ENCODE results near the gene MSANTD7.
"Not testable (repeated sequence)": the region's sequence is repeated elsewhere in the genome, so short reads cannot be mapped to it uniquely, and the experiment has no call there.

MSANTD7 gene, protein sequence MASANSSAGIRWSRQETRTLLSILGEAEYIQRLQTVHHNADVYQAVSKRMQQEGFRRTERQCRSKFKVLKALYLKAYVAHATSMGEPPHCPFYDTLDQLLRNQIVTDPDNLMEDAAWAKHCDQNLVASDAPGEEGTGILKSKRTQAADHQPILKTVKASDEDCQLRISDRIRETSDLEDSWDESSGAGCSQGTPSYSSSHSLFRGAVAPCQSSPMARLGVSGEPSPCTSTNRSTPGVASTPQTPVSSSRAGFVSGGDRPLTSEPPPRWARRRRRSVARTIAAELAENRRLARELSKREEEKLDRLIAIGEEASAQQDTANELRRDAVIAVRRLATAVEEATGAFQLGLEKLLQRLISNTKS

GRCh38 chr10:14837757-14838581 lies at the start of gene MSANTD7, which contains the start of the genes CDNF and HSPA14:
Gene MSANTD7 (plus strand): TSS chr10:14838306. CDS start chr10:14842285, 3,979 bp downstream.
Gene CDNF (minus strand): TSS chr10:14838037. CDS start chr10:14837946, 91 bp downstream.
Gene HSPA14 (plus strand): TSS chr10:14838306. CDS start chr10:14838403, 97 bp downstream.
- peak; percentile 99 for DNase-seq (ENCODE audit: low read depth, low spot score)

GRCh38 chr10:14798636-14799035 lies 39.5 kb upstream of the MSANTD7 start:
- DNase-seq (ENCODE audit: low read depth, low spot score), result no peak

DNA sequence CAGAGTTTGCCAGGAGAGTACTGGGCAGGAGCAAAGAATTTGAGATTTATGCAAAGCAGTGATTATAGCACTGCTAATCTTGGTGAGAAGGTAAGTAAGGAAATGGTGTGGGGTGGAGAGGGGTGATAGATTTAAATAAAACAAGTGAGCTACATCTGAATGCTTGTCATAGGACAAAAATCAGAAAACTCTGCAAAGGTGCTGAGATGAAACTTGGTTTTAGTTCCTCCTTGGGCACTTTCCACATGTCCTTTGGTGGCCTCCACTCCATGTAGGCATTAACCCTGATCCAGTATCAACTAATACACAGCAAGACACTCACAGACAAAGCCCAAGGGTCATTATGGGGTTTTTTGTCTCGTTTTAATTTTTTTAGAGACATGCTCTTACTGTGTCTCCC lies 37.7 kb upstream of the MSANTD7 start:
- DNase-seq (ENCODE audit: low read depth, low spot score), result no peak

- DNase-seq (ENCODE audit: low read depth, low spot score), result no peak
These were observed 36.4 kb upstream of the MSANTD7 start for GRCh38 chr10:14801723-14802122.

GRCh38 chr10:14803827-14804226 lies 34.3 kb upstream of the MSANTD7 start:
- no peak for DNase-seq (ENCODE audit: low read depth, low spot score)

DNA sequence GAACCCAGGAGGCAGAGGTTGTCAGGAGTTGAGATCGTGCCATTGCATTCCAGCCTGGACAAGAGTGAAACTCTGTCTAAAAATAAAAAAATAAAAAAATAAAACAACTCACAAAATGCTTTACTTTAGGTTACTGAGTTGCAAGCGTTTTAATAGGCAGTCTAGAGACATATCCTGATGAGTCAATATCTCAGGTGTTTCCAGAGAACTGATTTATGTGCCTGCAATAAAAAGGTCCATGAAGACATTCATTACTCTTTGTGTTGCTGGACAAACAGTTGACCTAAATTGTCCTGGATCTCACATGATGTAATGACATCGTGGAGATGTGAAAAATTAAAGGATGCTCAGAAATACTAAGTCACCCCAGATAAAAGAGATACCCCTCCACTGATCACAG lies 31.8 kb upstream of the MSANTD7 start:
- DNase-seq (ENCODE audit: low read depth, low spot score), result no peak

DNA sequence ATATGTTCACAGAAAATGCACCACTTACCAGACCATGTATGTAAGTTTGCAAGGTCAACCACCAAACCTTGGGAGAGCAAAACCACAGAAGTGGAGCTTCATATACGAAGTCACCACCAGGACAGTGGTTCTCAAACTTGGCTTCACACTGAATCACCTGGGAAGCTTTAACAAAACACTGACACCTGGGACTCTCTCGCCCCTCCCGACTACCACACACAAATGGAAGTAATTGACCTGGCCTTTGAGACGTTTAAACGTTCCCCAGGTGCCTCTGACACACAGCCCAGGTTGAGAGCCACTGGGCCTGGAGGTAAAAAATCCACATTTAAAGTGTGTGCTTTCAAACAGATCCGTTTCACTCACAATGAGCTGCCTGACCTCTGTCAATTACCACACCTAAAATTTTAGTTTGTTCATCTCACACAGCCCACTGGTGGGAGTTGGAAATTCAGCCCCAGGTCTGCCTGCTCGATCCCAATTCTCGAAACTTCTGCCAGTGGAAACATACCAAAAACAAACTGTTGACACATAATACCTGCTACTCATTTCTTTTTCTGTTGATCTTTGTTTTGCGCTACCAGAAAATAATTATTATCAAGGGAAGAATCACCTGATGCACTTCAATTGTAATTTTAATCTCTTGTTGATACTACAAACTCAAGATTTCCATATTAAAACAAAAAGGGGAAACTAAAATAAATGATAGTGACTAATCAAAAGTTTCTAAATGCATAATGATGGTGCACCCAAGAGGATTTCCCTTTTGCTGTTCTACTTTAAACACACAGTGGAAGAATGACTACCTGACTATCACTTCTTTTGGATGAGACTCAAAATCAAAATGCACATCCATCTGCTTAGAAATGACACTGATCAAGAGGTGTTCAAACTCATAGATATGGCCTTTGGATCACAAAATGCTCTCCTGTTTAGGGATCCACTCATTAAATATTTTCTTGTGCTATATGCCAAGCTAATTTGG lies 26.8 kb upstream of the MSANTD7 start:
- DNase-seq (ENCODE audit: low read depth, low spot score), result no peak

DNA sequence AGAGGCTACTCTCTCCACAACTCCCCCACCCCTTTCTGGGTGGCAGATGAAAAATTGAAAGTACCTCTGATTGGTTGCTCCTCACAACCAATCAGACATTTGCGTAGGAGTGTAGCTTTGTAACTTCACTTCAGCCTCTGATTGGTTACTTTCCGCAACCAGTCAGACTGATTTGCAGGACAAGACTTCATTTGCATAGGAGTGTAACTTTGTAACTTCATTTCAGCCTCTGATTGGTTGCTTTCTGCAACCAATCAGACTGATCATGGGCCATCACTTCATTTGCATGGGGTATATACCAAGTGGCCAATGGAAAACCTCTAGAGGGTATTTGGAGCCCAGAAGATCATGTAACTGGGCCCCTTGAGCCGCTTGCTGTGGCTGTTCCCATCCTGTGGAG lies 25.8 kb upstream of the MSANTD7 start:
- DNase-seq (ENCODE audit: low read depth, low spot score), result no peak

DNA sequence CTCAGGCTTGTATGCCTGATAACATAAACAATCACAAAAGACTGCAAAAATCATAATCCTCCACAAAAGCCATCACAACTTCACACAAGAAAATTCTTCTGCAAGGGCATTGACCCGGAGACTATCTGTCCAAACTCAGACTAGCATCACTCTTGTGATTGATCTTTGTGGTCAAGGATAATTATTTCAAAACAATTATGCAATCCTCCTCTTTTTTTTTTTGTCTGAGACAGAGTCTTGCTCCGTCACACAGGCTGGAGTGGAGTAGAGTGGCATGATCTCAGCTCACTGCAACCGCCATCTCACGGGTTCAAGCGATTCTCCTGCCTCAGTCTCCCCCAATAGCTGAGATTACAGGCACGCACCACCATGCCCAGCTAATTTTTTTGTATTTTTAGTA lies 22.4 kb upstream of the MSANTD7 start:
- no peak for DNase-seq (ENCODE audit: low read depth, low spot score)

GRCh38 chr10:14816717-14817116 lies 21.4 kb upstream of the MSANTD7 start:
- DNase-seq (ENCODE audit: low read depth, low spot score), result not testable (repeated sequence)

- no peak for DNase-seq (ENCODE audit: low read depth, low spot score)
These were observed 17.9 kb upstream of the MSANTD7 start for GRCh38 chr10:14820010-14820774.

DNA sequence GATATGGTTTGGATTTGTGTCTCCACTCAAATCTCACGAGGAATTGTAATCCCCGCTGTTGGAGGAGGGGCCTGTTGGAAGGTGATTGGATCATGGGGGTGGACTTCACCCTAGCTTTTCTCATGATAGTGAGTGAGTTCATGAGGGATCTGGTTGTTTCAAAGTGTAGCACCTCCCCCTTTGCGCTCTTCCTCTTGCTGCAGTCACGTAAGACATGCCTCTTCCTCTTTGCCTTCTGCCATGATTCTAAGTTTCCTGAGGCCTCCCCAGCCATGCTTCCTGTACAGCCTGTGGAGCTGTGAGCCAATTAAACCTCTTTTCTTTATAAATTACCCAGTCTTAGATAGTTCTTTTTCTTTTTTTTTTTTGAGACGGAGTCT lies 17.3 kb upstream of the MSANTD7 start:
- DNase-seq (ENCODE audit: low read depth, low spot score), result no peak

GRCh38 chr10:14821635-14822375 lies 16.3 kb upstream of the MSANTD7 start:
- no peak for DNase-seq (ENCODE audit: low read depth, low spot score)

DNA sequence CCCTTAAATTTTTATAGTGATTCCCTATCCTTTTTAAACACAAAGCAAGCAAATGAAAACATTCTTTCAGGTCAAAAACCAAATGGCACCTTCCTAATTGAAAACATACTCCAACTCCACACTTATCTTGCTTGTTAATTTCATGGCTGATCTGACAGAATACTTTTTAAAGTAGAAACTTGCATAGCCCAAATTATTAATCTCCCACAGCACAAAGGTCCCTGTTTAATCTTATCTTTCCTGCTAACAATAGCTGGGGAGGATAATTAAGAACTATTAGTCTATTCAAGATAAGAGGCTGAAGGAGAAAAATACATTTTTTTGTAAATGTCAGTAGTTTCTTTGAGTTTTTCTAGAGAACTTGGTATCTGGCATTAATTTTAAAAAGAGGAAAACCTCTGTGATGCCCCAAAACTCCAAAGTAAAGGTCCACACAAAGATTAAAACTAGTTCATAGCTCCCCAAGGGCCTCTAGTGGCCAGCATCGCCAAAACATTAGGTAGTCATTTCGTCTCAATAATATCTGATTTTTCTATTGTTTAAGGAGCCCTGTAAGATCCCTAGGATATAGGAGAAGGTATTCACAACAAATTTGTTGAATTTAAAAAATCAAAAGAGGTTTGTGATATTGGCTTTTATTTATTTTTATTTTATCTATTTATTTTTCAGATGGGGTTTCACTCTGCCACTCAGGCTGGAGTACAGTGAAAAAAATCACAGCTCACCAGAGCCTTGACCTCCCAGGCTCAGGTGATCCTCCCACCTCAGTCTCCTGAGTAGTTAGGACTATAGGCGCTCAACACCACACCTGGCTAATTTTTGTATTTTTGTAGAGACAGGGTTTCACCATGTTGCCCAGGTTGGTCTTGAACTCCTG lies 15.0 kb upstream of the MSANTD7 start:
- no peak for DNase-seq (ENCODE audit: low read depth, low spot score)

DNA sequence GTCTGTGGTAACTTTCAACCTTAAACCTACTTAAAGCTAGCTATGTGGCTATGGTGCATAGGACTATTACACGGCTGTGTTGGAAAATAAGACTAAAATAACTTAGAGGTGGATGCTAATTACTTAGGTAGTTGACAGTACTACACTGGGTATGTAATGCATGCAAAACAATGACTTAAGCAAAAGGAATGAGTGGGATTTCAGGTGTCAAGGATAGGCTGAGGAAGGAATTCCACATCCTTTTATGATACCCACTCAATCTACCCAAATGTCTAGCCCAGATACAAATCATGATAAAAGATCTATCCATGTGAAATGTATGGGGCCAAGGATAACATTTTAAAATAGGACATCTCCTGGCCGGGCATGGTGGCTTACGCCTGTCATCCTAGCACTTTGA lies 14.1 kb upstream of the MSANTD7 start:
- DNase-seq (ENCODE audit: low read depth, low spot score), result no peak

- no peak for DNase-seq (ENCODE audit: low read depth, low spot score)
These were observed 11.9 kb upstream of the MSANTD7 start for GRCh38 chr10:14826076-14826829.

DNA sequence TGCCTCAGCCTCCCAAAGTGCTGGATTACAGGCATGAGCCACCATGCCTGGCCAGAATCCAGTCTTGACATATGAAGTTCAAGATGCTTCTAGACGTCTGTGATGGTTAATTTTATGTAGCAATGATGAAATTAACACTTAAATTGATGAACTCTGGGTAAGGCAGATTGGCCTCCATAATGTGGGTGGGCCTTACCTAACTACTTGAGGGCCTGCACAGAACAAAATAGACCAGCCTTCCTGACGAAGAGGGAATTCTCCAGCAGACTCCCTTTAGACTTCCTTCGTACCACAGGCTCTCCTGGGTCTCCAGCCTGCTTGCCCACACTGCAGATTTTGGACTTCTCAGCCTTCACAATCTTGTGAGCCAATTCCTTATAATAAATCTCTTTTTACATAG lies 5.0 kb upstream of the MSANTD7 start:
- DNase-seq (ENCODE audit: low read depth, low spot score), result no peak

DNA sequence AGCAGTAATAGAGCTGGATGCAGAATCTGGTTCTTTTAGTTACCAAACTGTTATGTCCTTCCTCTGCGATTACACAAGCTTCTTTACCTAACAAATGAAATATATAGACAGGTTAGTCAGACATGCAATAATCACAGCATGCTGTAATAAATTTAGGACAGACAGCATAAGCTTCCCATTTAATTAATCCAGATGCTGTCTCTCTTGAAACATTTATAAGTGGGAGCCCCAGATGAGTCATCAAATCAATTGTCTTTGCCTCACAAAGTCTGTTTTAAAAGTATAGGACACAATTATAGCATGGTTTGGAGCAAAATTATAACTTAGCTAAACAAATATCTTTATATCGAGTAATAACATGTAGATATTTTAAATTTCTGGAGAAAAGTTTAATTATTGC lies 1.9 kb upstream of the MSANTD7 start:
- no peak for DNase-seq (ENCODE audit: low read depth, low spot score)

Measured in smooth muscle cell of the brain vasculature (primary cell).